ENCODE data around the gene MOCOS. TPM values are rescaled to one million over a fixed set of nuclear protein-coding genes. Genes with fewer than 3 reads are reported as not detected.

Gene MOCOS
- polyA plus RNA-seq, 1 donor (not counting 4 experiments of a cell fraction or from before 2014, with no cell fraction given): 2.8 TPM

GRCh38 chr18:36273347-36273746, 86.0 kb downstream of the MOCOS start:
- no peaks in the 10 kb centered on the region for H3K27me3 ChIP-seq (ENCODE audit: control insufficient read depth, extremely low read depth, insufficient read depth, low read length)
- no peaks in the 10 kb centered on the region for H3K79me2 ChIP-seq (ENCODE audit: control insufficient read depth, insufficient read depth, low read length)
- DNase-seq (ENCODE audit: low read depth, low spot score) (no peak), FAIRE-seq (no peak)
- H3K4me3 ChIP-seq (ENCODE audit: control insufficient read depth in 2 of 3, extremely low read depth in 1 of 3, insufficient read depth in 2 of 3, low read depth in 1 of 3, low read length in 3 of 3): no peak overlapping the region
- H3K4me2 ChIP-seq (ENCODE audit: control insufficient read depth, extremely low read depth, insufficient read depth, low read depth, low read length): no peak overlapping the region
- no peaks in the 10 kb centered on the region for H4K20me1 ChIP-seq (ENCODE audit: control insufficient read depth, extremely low read depth, insufficient read depth, low read length)
- H3K27ac ChIP-seq (ENCODE audit: control insufficient read depth, insufficient read depth, low read length): no peak overlapping the region
- H2AFZ ChIP-seq (ENCODE audit: control insufficient read depth, low read length): no peak overlapping the region
- no peaks in the 10 kb centered on the region for H3K4me1 ChIP-seq (ENCODE audit: control insufficient read depth, extremely low read depth, insufficient read depth, low read length)
- no peak overlapping the region for H3K9ac ChIP-seq (ENCODE audit: control insufficient read depth, extremely low read depth, insufficient read depth, low read length)
- no peaks in the 10 kb centered on the region for H3K9me1 ChIP-seq (ENCODE audit: control insufficient read depth, extremely low read depth, insufficient read depth, low read length)
- H3K36me3 ChIP-seq (ENCODE audit: control insufficient read depth in 2 of 2, extremely low read depth in 1 of 2, insufficient read depth in 2 of 2, low read length in 2 of 2): no peaks in the 10 kb centered on the region
- H3K9me3 ChIP-seq (ENCODE audit: control insufficient read depth, low read depth, low read length): no peaks in the 10 kb centered on the region
- dilution Hi-C loops (cut with MboI; ENCODE audit: extremely low pct_ligation_motif_present, low sequenced_read_pairs): no loop called here
- no peak for TF ChIP-seq CTCF (optimal IDR thresholded peaks at IDR 0.05 in 1 of 3, IDR thresholded peaks at IDR 0.05 in 1 of 3, conservative IDR thresholded peaks at IDR 0.05 in 1 of 3; ENCODE audit: extremely low read depth in 1 of 3, insufficient read depth in 2 of 3, low read length in 3 of 3)
- TF ChIP-seq EZH2 (IDR thresholded peaks at IDR 0.05; ENCODE audit: low read length): no peak

GRCh38 chr18:36274083-36274715, 86.9 kb downstream of the MOCOS start:
- no peak overlapping the region for H3K4me3 ChIP-seq (ENCODE audit: control insufficient read depth in 2 of 3, extremely low read depth in 1 of 3, insufficient read depth in 2 of 3, low read depth in 1 of 3, low read length in 3 of 3)
- H3K9ac ChIP-seq (ENCODE audit: control insufficient read depth, extremely low read depth, insufficient read depth, low read length): no peak overlapping the region
- no peaks in the 10 kb centered on the region for H3K79me2 ChIP-seq (ENCODE audit: control insufficient read depth, insufficient read depth, low read length)
- no peaks in the 10 kb centered on the region for H3K36me3 ChIP-seq (ENCODE audit: control insufficient read depth in 2 of 2, extremely low read depth in 1 of 2, insufficient read depth in 2 of 2, low read length in 2 of 2)
- H3K27ac ChIP-seq (ENCODE audit: control insufficient read depth, insufficient read depth, low read length): no peak overlapping the region
- H3K4me2 ChIP-seq (ENCODE audit: control insufficient read depth, extremely low read depth, insufficient read depth, low read depth, low read length): no peak overlapping the region
- H3K9me1 ChIP-seq (ENCODE audit: control insufficient read depth, extremely low read depth, insufficient read depth, low read length): no peaks in the 10 kb centered on the region
- H4K20me1 ChIP-seq (ENCODE audit: control insufficient read depth, extremely low read depth, insufficient read depth, low read length): no peaks in the 10 kb centered on the region
- dilution Hi-C loops (cut with MboI; ENCODE audit: extremely low pct_ligation_motif_present, low sequenced_read_pairs): no loop called here
- H3K9me3 ChIP-seq (ENCODE audit: control insufficient read depth, low read depth, low read length): no peaks in the 10 kb centered on the region
- no peak overlapping the region for H2AFZ ChIP-seq (ENCODE audit: control insufficient read depth, low read length)
- H3K4me1 ChIP-seq (ENCODE audit: control insufficient read depth, extremely low read depth, insufficient read depth, low read length): no peaks in the 10 kb centered on the region
- no peak for DNase-seq (ENCODE audit: low read depth, low spot score)
- peaks cover 5% of the 10 kb centered on the region for H3K27me3 ChIP-seq (ENCODE audit: control insufficient read depth, extremely low read depth, insufficient read depth, low read length)
- no peak for FAIRE-seq
- TF ChIP-seq EZH2 (IDR thresholded peaks at IDR 0.05; ENCODE audit: low read length) (no peak), CTCF (optimal IDR thresholded peaks at IDR 0.05 in 1 of 3, IDR thresholded peaks at IDR 0.05 in 1 of 3, conservative IDR thresholded peaks at IDR 0.05 in 1 of 3; ENCODE audit: extremely low read depth in 1 of 3, insufficient read depth in 2 of 3, low read length in 3 of 3) (no peak)

Data from keratinocyte (primary cell).